K562 (cell line): ENCODE data around the gene FIS1. TPM values are rescaled to one million over a fixed set of nuclear protein-coding genes. Genes with fewer than 3 reads are reported as not detected.

Source experiments
- C11orf30 ChIP-seq: fragments of 450-650 bp; IDR thresholded peaks from 2 replicates; pipeline ENCODE4 v1.6.1; 2016; ENCODE audit warnings: low read depth, mild to moderate bottlenecking
- CBFB ChIP-seq: sonication (generic); formaldehyde crosslinking; IDR thresholded peaks from 2 replicates; pipeline ENCODE4 v1.4.0; 2020; ENCODE audit warnings: mild to moderate bottlenecking, missing genetic modification reagents
- E2F8 ChIP-seq: fragments of 450-650 bp; IDR thresholded peaks from 2 replicates; pipeline ENCODE4 v1.7.1; 2018; ENCODE audit warnings: mild to moderate bottlenecking, low read depth; ENCODE audit not compliant: partially characterized antibody
- ETV5 ChIP-seq: sonication (generic); formaldehyde crosslinking; IDR thresholded peaks from 2 replicates; pipeline ENCODE4 v1.4.0; 2020; ENCODE audit warnings: low read depth, mild to moderate bottlenecking, missing genetic modification reagents
- FOXJ3 ChIP-seq: sonication (generic); formaldehyde crosslinking; IDR thresholded peaks from 2 replicates; pipeline ENCODE4 v1.4.0; 2020; ENCODE audit warnings: mild to moderate bottlenecking, missing genetic modification reagents
- HSF4 ChIP-seq: fragments of 250-450 bp; sonication (Bioruptor Pico); IDR thresholded peaks from 2 replicates; pipeline ENCODE4 v2.1.2; 2022; ENCODE audit warnings: mild to moderate bottlenecking, moderate library complexity, borderline replicate concordance
- IRF2 ChIP-seq: sonication (generic); formaldehyde crosslinking; IDR thresholded peaks from 2 replicates; pipeline ENCODE4 v1.8.1; 2022; ENCODE audit warnings: mild to moderate bottlenecking, missing genetic modification reagents
- LARP7 ChIP-seq: fragments of 450-650 bp; IDR thresholded peaks from 2 replicates; pipeline ENCODE4 v1.6.1; 2016
- MCM2 ChIP-seq: fragments of 450-650 bp; IDR thresholded peaks from 2 replicates; pipeline ENCODE4 v1.6.1; 2017; ENCODE audit warnings: low read depth, mild to moderate bottlenecking
- NONO ChIP-seq, 2 experiments: fragments of 200-400 bp in 1 of 2; fragments of 450-650 bp in 1 of 2; formaldehyde crosslinking in 1 of 2; IDR thresholded peaks; 2 replicates each; pipeline ENCODE4 v1.6.1; 2017; ENCODE audit warnings: low read depth in 2 of 2, mild to moderate bottlenecking in 2 of 2, moderate library complexity in 2 of 2, low read length in 1 of 2
- RBFOX2 ChIP-seq: fragments of 200-400 bp; formaldehyde crosslinking; IDR thresholded peaks from 2 replicates; pipeline ENCODE4 v1.6.1; 2017; ENCODE audit warnings: low read depth, mild to moderate bottlenecking, low read length, moderate library complexity
- SP1 ChIP-seq: sonication (generic); formaldehyde crosslinking; IDR thresholded peaks from 2 replicates; pipeline ENCODE4 v1.8.1; 2022; ENCODE audit warnings: mild to moderate bottlenecking, missing genetic modification reagents
- TRIM28 ChIP-seq: fragments of 450-650 bp; IDR thresholded peaks from 2 replicates; pipeline ENCODE4 v1.6.1; 2017
- ZFX ChIP-seq: sonication (generic); formaldehyde crosslinking; IDR thresholded peaks from 2 replicates; pipeline ENCODE4 v1.8.0; 2022; ENCODE audit warnings: mild to moderate bottlenecking, missing genetic modification reagents, moderate library complexity
- ZMIZ1 ChIP-seq, 2 experiments: fragments of 150-350 bp in 1 of 2; IDR thresholded peaks; 2 replicates each; pipeline ENCODE4 v1.6.1; 2012 to 2016; ENCODE audit warnings: low read depth in 2 of 2, low read length in 2 of 2, mild to moderate bottlenecking in 1 of 2, moderate library complexity in 1 of 2
- ZNF3 ChIP-seq: fragments of 250-450 bp; sonication (Bioruptor Pico); IDR thresholded peaks from 2 replicates; pipeline ENCODE4 v1.5.0; 2021; ENCODE audit warnings: mild to moderate bottlenecking, moderate library complexity
- ZNF316 ChIP-seq: fragments of 450-650 bp; IDR thresholded peaks from 2 replicates; pipeline ENCODE4 v1.6.1; 2016
- ZNF507 ChIP-seq: conservative IDR thresholded peaks from 2 replicates; pipeline ENCODE4 v1.6.1; 2017; ENCODE audit warnings: missing genetic modification characterization, missing compliant biosample characterization
- ZNF707 ChIP-seq: fragments of 250-450 bp; sonication (Bioruptor Pico); conservative IDR thresholded peaks from 2 replicates; pipeline ENCODE4 v1.8.0; 2022; ENCODE audit warnings: inconsistent platforms, mild to moderate bottlenecking, moderate library complexity
- ZZZ3 ChIP-seq: fragments of 450-650 bp; IDR thresholded peaks from 2 replicates; pipeline ENCODE4 v1.6.1; 2016; ENCODE audit warnings: antibody characterized with exemption, mild to moderate bottlenecking, moderate library complexity
- polyA plus RNA-seq, 8 experiments: library from polyadenylated mRNA; depleted of rRNA in 4 of 8; stranded (reverse) in 5 of 8; unstranded in 3 of 8; fragments of >200 nt; fragmentation: Nextera tagmentation in 2 of 8; fragmentation: Illumina TruSeq in 1 of 8; extraction: Ambion mirVana in 2 of 8; extraction: Trizol in 1 of 8; gene quantifications; 2 replicates each; pipeline versions ENCODE4 v1.2.1 to v1.2.3, GENCODE V29; 2011 to 2014; ENCODE audit warnings: inconsistent platforms in 1 of 8, missing spikeins in 1 of 8
- total RNA-seq, 7 experiments: library from RNA; depleted of rRNA in 6 of 7; stranded (reverse); fragments of >200 nt in 6 of 7; fragmentation: Illumina TruSeq in 2 of 7; extraction: Trizol in 2 of 7; gene quantifications; 2 replicates each; pipeline versions ENCODE4 v1.2.1 to v1.2.3, GENCODE V29; 2011 to 2021; ENCODE audit warnings: low replicate concordance in 1 of 7
- TF ChIP-seq, protein P1 (sequence below): fragments of 450-650 bp; IDR thresholded peaks from one replicate; pipeline ENCODE4 v1.6.1; 2018; ENCODE audit warnings: mild to moderate bottlenecking, moderate library complexity; ENCODE audit not compliant: partially characterized antibody

Gene FIS1
- total and polyA plus RNA-seq, 9 of the 15 experiments (the other 6 are each of a cell fraction or from before 2014, with no cell fraction given): 86.0 to 257 (median 144) TPM

GRCh38 chr7:101217388-101218235 is 27.3 kb downstream of the FIS1 start, which contains the start of the genes PLOD3 and ZNHIT1 (continued):
- TF ChIP-seq E2F8 (peak; percentile 63), ZNF316 (peak; percentile 42; the same call in 1 of the 2 replicates), ZNF3 (CRISPR knock-in tag) (no peak), MCM2 (no peak), SP1 (CRISPR knock-in tag) (peak; percentile 59; the same call in 1 of the 2 replicates), RBFOX2 (peak; percentile 83), ZMIZ1 (IDR thresholded peaks at IDR 0.05; ENCODE audit: low read depth in 2 of 2, low read length in 2 of 2) (no peak), CBFB (CRISPR knock-in tag) (peak; percentile 67; the same call in 1 of the 2 replicates), FOXJ3 (no peak), TRIM28 (no peak), ZNF507 (tag) (no peak), C11orf30 (no peak; the same call in 1 of the 2 replicates), ZZZ3 (no peak), ZNF707 (CRISPR knock-in tag) (no peak), LARP7 (no peak), ETV5 (peak; percentile 75), ZFX (no peak; the same call in 1 of the 2 replicates), HSF4 (CRISPR knock-in tag) (0 out of 2 replicates have a peak, but pooled peaks have one; percentile 59), IRF2 (CRISPR knock-in tag) (no peak), NONO (IDR thresholded peaks at IDR 0.05; ENCODE audit: low read depth in 2 of 2, low read length in 1 of 2) (peak in 1 of 2 experiments; percentile 17; a peak in 1 of 4 replicates)
- TF ChIP-seq, protein P1, sequence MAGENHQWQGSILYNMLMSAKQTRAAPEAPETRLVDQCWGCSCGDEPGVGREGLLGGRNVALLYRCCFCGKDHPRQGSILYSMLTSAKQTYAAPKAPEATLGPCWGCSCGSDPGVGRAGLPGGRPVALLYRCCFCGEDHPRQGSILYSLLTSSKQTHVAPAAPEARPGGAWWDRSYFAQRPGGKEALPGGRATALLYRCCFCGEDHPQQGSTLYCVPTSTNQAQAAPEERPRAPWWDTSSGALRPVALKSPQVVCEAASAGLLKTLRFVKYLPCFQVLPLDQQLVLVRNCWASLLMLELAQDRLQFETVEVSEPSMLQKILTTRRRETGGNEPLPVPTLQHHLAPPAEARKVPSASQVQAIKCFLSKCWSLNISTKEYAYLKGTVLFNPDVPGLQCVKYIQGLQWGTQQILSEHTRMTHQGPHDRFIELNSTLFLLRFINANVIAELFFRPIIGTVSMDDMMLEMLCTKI: no peak
